Trophoblast cell (in vitro differentiated cells and primary cell): Measurements from ENCODE around the gene IDS.
A peak's percentile ranks its signal among the peaks of the same experiment; 100 is the strongest.
"Not testable (repeated sequence)": the region's sequence is repeated elsewhere in the genome, so short reads cannot be mapped to it uniquely, and the experiment has no call there.

Experiments used
- DNase-seq, 2 donors: peaks; one replicate each; pipeline ENCODE4 v3.0.0-alpha.2; 2016
- H2AFZ ChIP-seq: 2 replicates; pipeline ENCODE4 v1.6.1; 2013; ENCODE audit warnings: low read length, moderate library complexity, mild to moderate bottlenecking; ENCODE audit not compliant: insufficient read depth, poor library complexity
- H2AK5ac ChIP-seq: 2 replicates; pipeline ENCODE4 v1.6.1; 2013; ENCODE audit warnings: mild to moderate bottlenecking, low read length
- H2BK120ac ChIP-seq: 2 replicates; pipeline ENCODE4 v1.6.1; 2013; ENCODE audit warnings: low read length, mild to moderate bottlenecking, moderate library complexity; ENCODE audit not compliant: insufficient read depth, poor library complexity
- H2BK12ac ChIP-seq: 2 replicates; pipeline ENCODE4 v1.6.1; 2013; ENCODE audit warnings: mild to moderate bottlenecking, low read length, moderate library complexity
- H2BK5ac ChIP-seq: 2 replicates; pipeline ENCODE4 v1.6.1; 2013; ENCODE audit warnings: low read length, low read depth, moderate library complexity, mild to moderate bottlenecking; ENCODE audit not compliant: poor library complexity
- H3K14ac ChIP-seq: 2 replicates; pipeline ENCODE4 v1.6.1; 2013; ENCODE audit warnings: mild to moderate bottlenecking, low read length
- H3K18ac ChIP-seq: 2 replicates; pipeline ENCODE4 v1.6.1; 2013; ENCODE audit warnings: mild to moderate bottlenecking, low read length
- H3K23ac ChIP-seq: 2 replicates; pipeline ENCODE4 v1.6.1; 2013; ENCODE audit warnings: low read length
- H3K27ac ChIP-seq: 2 replicates; pipeline ENCODE4 v1.5.1; 2013; ENCODE audit warnings: low read depth, mild to moderate bottlenecking, inconsistent platforms, low read length, moderate library complexity
- H3K27me3 ChIP-seq: 2 replicates; pipeline ENCODE4 v1.6.1; 2013; ENCODE audit warnings: inconsistent platforms, mild to moderate bottlenecking, low read length, moderate library complexity; ENCODE audit not compliant: insufficient read depth
- H3K36me3 ChIP-seq, 2 experiments: 1 replicate in 1 of 2; 2 replicates in 1 of 2; pipeline ENCODE4 v1.6.1; 2013; ENCODE audit warnings: low read length in 2 of 2, mild to moderate bottlenecking in 2 of 2, moderate library complexity in 1 of 2; ENCODE audit not compliant: insufficient read depth in 2 of 2, control insufficient read depth in 1 of 2
- H3K4ac ChIP-seq: 2 replicates; pipeline ENCODE4 v1.6.1; 2013; ENCODE audit warnings: low read depth, mild to moderate bottlenecking, low read length, moderate library complexity
- H3K4me1 ChIP-seq, 2 experiments: 1 replicate in 1 of 2; 2 replicates in 1 of 2; pipeline ENCODE4 v1.6.1; 2013; ENCODE audit warnings: low read length in 2 of 2, mild to moderate bottlenecking in 2 of 2, moderate library complexity in 1 of 2; ENCODE audit not compliant: insufficient read depth in 2 of 2, control insufficient read depth in 1 of 2
- H3K4me2 ChIP-seq: 2 replicates; pipeline ENCODE4 v1.6.1; 2013; ENCODE audit warnings: inconsistent platforms, mild to moderate bottlenecking, low read length, moderate library complexity
- H3K4me3 ChIP-seq: 2 replicates; pipeline ENCODE4 v1.5.1; 2013; ENCODE audit warnings: mild to moderate bottlenecking, low read depth, low read length, inconsistent platforms
- H3K79me1 ChIP-seq: one replicate; pipeline ENCODE4 v1.6.1; 2013; ENCODE audit warnings: low read length
- H3K79me2 ChIP-seq: 2 replicates; pipeline ENCODE4 v1.6.1; 2013; ENCODE audit warnings: low read length, mild to moderate bottlenecking; ENCODE audit not compliant: control insufficient read depth, insufficient read depth, poor library complexity
- H3K9ac ChIP-seq: 2 replicates; pipeline ENCODE4 v1.6.1; 2013; ENCODE audit warnings: mild to moderate bottlenecking, low read length
- H3K9me3 ChIP-seq: 2 replicates; pipeline ENCODE4 v1.6.1; 2013; ENCODE audit warnings: low read depth, mild to moderate bottlenecking, control low read depth, inconsistent platforms, low read length; ENCODE audit not compliant: insufficient read depth
- H4K12ac ChIP-seq: 2 replicates; pipeline ENCODE4 v1.6.1; 2013; ENCODE audit warnings: low read depth, mild to moderate bottlenecking, low read length, moderate library complexity
- H4K8ac ChIP-seq: 2 replicates; pipeline ENCODE4 v1.6.1; 2013; ENCODE audit warnings: low read depth, mild to moderate bottlenecking, low read length, moderate library complexity
- H4K91ac ChIP-seq: one replicate; pipeline ENCODE4 v1.6.1; 2013; ENCODE audit warnings: low read depth, mild to moderate bottlenecking, low read length, moderate library complexity
- WGBS: extraction: QIAGEN DNeasy Blood & Tissue Kit; methylation state at CpG from one replicate; pipeline ENCODE4 v1.1.7; 2013; ENCODE audit warnings: missing lambda C conversion rate; ENCODE audit not compliant: insufficient read length, insufficient coverage; ENCODE audit errors: extremely low coverage; 5-methylcytosine and 5-hydroxymethylcytosine counted together

Gene IDS

DNA sequence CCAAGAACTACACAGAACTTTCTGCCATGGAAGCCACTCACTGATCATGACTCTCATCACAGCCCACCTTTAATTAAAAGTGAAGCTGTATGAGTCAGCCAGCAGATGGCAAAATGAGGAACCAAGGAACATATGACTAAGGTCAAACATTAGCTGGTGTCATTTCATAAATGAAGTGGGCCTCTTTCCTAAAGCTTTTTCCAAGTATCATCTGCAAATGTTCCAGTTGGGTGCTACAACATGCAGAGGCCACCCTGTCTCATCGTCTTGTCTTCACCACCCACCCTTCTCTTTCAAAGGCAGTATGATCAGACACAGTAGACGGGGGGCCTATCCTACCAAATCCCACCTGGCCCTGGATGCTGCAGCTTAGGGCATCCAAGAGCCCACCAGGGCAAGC is 26.5 kb upstream of the IDS start:
- Histone ChIP-seq H2AK5ac (no peak overlapping the region), H2AFZ (no peak overlapping the region), H4K8ac (no peak overlapping the region), H3K27ac (no peak overlapping the region), H3K4me1 (no peaks in the 10 kb centered on the region), H3K14ac (no peak overlapping the region), H3K36me3 (peaks cover 0 to 7% of the 10 kb centered on the region in 2 experiments), H3K9ac (no peak overlapping the region), H3K4me2 (no peak overlapping the region), H3K4ac (no peak overlapping the region), H3K9me3 (no peaks in the 10 kb centered on the region), H2BK12ac (no peak overlapping the region), H3K79me2 (no peaks in the 10 kb centered on the region), H2BK5ac (no peak overlapping the region), H3K23ac (no peak overlapping the region), H3K18ac (no peak overlapping the region), H2BK120ac (no peak overlapping the region), H3K79me1 (no peaks in the 10 kb centered on the region), H3K4me3 (no peak overlapping the region), H4K91ac (no peak overlapping the region), H3K27me3 (no peaks in the 10 kb centered on the region), H4K12ac (no peak overlapping the region)
- WGBS: no CpG with 5 or more reads among the region's 2 CpGs
- no peak for DNase-seq

DNA sequence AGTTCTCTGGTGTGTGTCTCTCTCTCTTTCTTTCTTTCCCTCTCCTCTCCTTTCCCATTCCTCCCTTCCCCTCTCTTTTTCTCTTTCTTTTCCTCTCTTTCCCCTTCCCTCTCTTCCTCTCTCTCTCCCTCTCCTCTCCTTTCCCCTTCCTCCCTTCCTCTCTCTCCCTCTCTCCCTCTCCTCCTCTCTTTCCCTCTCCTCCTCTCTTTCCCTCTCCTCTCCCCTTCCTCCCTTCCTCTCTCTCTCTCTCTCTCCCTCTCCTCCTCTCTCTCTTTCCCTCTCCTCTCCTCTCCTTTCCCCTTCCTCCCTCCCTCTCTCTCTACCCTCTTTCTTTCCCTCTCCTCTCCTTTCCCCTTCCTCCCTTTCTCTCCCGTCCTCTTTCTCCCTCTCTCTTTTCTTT is 23.3 kb upstream of the IDS start:
- Histone ChIP-seq H3K23ac (no peak overlapping the region), H3K79me2 (no peaks in the 10 kb centered on the region), H2BK120ac (no peak overlapping the region), H3K4me1 (no peaks in the 10 kb centered on the region), H3K9ac (no peak overlapping the region), H2BK12ac (no peak overlapping the region), H3K27me3 (no peaks in the 10 kb centered on the region), H3K4ac (no peak overlapping the region), H4K91ac (no peak overlapping the region), H3K9me3 (no peaks in the 10 kb centered on the region), H3K14ac (no peak overlapping the region), H2BK5ac (no peak overlapping the region), H4K12ac (no peak overlapping the region), H3K79me1 (no peaks in the 10 kb centered on the region), H3K27ac (no peak overlapping the region), H3K18ac (no peak overlapping the region), H3K36me3 (peaks cover 0 to 2% of the 10 kb centered on the region in 2 experiments), H3K4me3 (no peak overlapping the region), H2AFZ (no peak overlapping the region), H4K8ac (no peak overlapping the region), H3K4me2 (no peak overlapping the region), H2AK5ac (no peak overlapping the region)
- no CpG with 5 or more reads among the region's 1 CpG for WGBS
- DNase-seq: no peak

DNA sequence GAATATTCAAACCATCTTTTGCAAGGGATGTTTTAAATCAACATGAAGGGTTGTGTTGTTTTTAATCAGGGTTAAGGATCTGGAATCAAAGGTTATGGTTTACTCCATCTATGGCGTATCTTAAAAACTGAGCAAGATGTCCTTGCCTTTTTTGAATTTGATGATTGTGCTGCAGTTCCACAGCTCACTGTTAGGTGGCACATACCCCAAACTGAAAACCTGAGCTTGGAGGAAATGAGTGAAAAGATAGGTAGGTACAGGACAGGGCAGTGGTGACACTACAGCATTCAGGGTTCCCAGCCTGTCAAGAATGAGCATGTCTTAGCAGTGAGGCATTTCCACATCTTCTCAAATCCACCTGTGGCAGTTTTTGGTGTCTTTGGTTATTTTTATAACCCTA is 22.6 kb upstream of the IDS start:
- Histone ChIP-seq H3K79me1 (no peaks in the 10 kb centered on the region), H4K12ac (no peak overlapping the region), H3K36me3 (peaks cover 0 to 2% of the 10 kb centered on the region in 2 experiments), H2BK5ac (no peak overlapping the region), H3K14ac (no peak overlapping the region), H2BK120ac (no peak overlapping the region), H3K18ac (no peak overlapping the region), H3K27ac (no peak overlapping the region), H3K9ac (no peak overlapping the region), H2AFZ (no peak overlapping the region), H3K9me3 (no peaks in the 10 kb centered on the region), H3K23ac (no peak overlapping the region), H3K4me3 (no peak overlapping the region), H4K91ac (no peak overlapping the region), H2AK5ac (no peak overlapping the region), H2BK12ac (no peak overlapping the region), H3K4ac (no peak overlapping the region), H3K4me2 (no peak overlapping the region), H3K79me2 (no peaks in the 10 kb centered on the region), H4K8ac (no peak overlapping the region), H3K4me1 (no peaks in the 10 kb centered on the region), H3K27me3 (no peaks in the 10 kb centered on the region)
- peak; percentile 31 to 64 for DNase-seq
- no CpG with 5 or more reads among the region's 1 CpG for WGBS

DNA sequence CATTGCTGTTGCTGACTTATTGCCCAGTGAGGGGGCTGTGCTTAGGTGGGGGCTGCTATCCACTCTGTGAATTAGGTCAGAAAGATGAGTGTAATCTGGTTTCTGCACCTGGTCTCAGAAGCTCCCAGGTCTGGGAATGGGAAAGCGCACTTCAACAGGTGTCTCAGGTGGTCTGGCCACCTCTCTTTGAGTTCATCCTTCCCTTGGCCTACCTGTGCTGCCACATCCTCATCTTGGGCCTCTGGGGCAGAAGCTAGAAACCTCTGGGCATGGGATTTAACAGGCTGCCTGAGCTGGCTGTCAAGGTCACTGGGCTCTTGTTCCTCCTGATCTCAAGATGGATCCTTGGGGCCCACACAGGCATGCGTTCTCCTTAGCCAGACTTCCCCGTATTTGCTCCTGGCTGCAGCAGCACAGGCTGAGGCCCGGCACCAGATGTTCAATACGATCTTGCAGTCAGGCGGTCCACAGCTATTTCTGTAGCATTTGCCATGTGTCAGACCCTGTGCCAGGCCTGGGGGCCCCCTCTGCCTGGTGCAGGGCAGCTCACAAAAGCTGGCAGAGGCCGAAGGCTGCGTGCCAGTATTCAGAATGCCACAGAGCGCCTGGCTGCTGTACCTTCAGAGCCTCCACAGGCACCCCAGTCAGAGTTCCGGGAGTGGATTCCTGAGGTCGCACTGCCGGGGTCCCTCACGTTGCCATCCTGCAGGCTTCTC is 21.4 kb upstream of the IDS start:
- Histone ChIP-seq H4K8ac (peak overlapping the region; percentile 28), H2BK120ac (peak overlapping the region; percentile 33), H2AK5ac (peak overlapping the region; percentile 37), H2BK12ac (peak overlapping the region; percentile 40), H4K91ac (peak overlapping the region; percentile 11)
- not testable (repeated sequence) for H3K14ac ChIP-seq, H3K36me3 ChIP-seq, H3K4me3 ChIP-seq, H4K12ac ChIP-seq, H3K79me2 ChIP-seq, H3K9me3 ChIP-seq, H3K27ac ChIP-seq, H3K4me1 ChIP-seq, H3K4me2 ChIP-seq, H3K23ac ChIP-seq, H2AFZ ChIP-seq, H3K18ac ChIP-seq, H3K4ac ChIP-seq, H3K79me1 ChIP-seq, H3K9ac ChIP-seq, DNase-seq, H2BK5ac ChIP-seq, H3K27me3 ChIP-seq
- WGBS: no CpG with 5 or more reads among the region's 13 CpGs
